RPMI7951 (cell line): Measurements from ENCODE around the gene PRKAR2A. TPM values are rescaled to one million over a fixed set of nuclear protein-coding genes. Genes with fewer than 3 reads are reported as not detected.
"Not testable (repeated sequence)": the region's sequence is repeated elsewhere in the genome, so short reads cannot be mapped to it uniquely, and the experiment has no call there.

Experiments used
- DNase-seq: peaks from one replicate; pipeline ENCODE4 v3.0.0-alpha.2; 2012; ENCODE audit warnings: low read depth
- total RNA-seq: library from RNA; depleted of rRNA; stranded (reverse); fragments of >200 nt; shearing (Covaris generic); gene quantifications from 2 replicates; pipeline ENCODE4 v1.2.3, GENCODE V29; 2014

PRKAR2A gene
- total RNA-seq, 1 experiment from 2014 or later, result 38.7 TPM

GRCh38 chr3:48733752-48734518 lies 113.7 kb downstream of the PRKAR2A start:
- not testable (repeated sequence) for DNase-seq

- DNase-seq, result no peak
These were observed 120.2 kb downstream of the PRKAR2A start for GRCh38 chr3:48727511-48727910.

- DNase-seq, result not testable (repeated sequence)
These were observed 122.4 kb downstream of the PRKAR2A start for GRCh38 chr3:48725185-48725855.

GRCh38 chr3:48723725-48724124 lies 123.9 kb downstream of the PRKAR2A start:
- DNase-seq, result no peak

GRCh38 chr3:48723293-48723692 lies 124.4 kb downstream of the PRKAR2A start:
- DNase-seq, result not testable (repeated sequence)

GRCh38 chr3:48716982-48717746 lies 130.5 kb downstream of the PRKAR2A start, which contains the start of gene IP6K2:
IP6K2 (minus strand) TSS chr3:48717221; CDS start chr3:48695291, 21,930 bp downstream.
- peak; percentile 98 for DNase-seq

GRCh38 chr3:48716508-48716981 lies 131.1 kb downstream of the PRKAR2A start:
- DNase-seq, result no peak

GRCh38 chr3:48715174-48715800 lies 132.4 kb downstream of the PRKAR2A start:
- DNase-seq, result peak; percentile 77

- DNase-seq, result no peak
These were observed 135.9 kb downstream of the PRKAR2A start for GRCh38 chr3:48711727-48712126.

- DNase-seq, result no peak
These were observed 138.6 kb downstream of the PRKAR2A start for GRCh38 chr3:48709051-48709461.

GRCh38 chr3:48708481-48708889 lies 139.2 kb downstream of the PRKAR2A start:
- no peak for DNase-seq

GRCh38 chr3:48707157-48707556 lies 140.5 kb downstream of the PRKAR2A start:
- DNase-seq, result no peak

GRCh38 chr3:48702320-48702920 lies 145.3 kb downstream of the PRKAR2A start:
- no peak for DNase-seq

GRCh38 chr3:48700731-48701405 lies 146.8 kb downstream of the PRKAR2A start:
- no peak for DNase-seq

GRCh38 chr3:48698891-48699290 lies 148.8 kb downstream of the PRKAR2A start:
- no peak for DNase-seq

- DNase-seq, result no peak
These were observed 149.7 kb downstream of the PRKAR2A start for GRCh38 chr3:48697952-48698351.

- no peak for DNase-seq
These were observed 151.1 kb downstream of the PRKAR2A start for GRCh38 chr3:48696601-48697000.
